Type B pancreatic cell (in vitro differentiated cells): ENCODE data around the gene UBLCP1. TPM values are rescaled to one million over a fixed set of nuclear protein-coding genes. Genes with fewer than 3 reads are reported as not detected.

Experiments
- DNase-seq: peaks from one replicate; pipeline ENCODE4 v3.0.0; 2021; ENCODE audit warnings: mixed read lengths; ENCODE audit not compliant: unreplicated experiment; ENCODE audit errors: extremely low spot score
- H3K27ac Mint-ChIP-seq: 2 replicates; pipeline ENCODE4 v1.8.0; 2021; ENCODE audit warnings: mild to moderate bottlenecking, mixed read lengths
- H3K27me3 Mint-ChIP-seq: 2 replicates; pipeline ENCODE4 v1.8.0; 2021; ENCODE audit warnings: mixed read lengths
- H3K36me3 Mint-ChIP-seq: 2 replicates; pipeline ENCODE4 v1.8.0; 2021; ENCODE audit warnings: mixed read lengths
- H3K4me1 Mint-ChIP-seq: one replicate; pipeline ENCODE4 v1.8.0; 2021; ENCODE audit warnings: mixed read lengths; ENCODE audit not compliant: unreplicated experiment
- H3K4me3 Mint-ChIP-seq: 2 replicates; pipeline ENCODE4 v1.8.0; 2021; ENCODE audit warnings: mild to moderate bottlenecking, mixed read lengths
- H3K9me3 Mint-ChIP-seq: 2 replicates; pipeline ENCODE4 v1.8.0; 2021; ENCODE audit warnings: mixed read lengths
- CTCF ChIP-seq: fragments of 200-600 bp; sonication (generic); conservative IDR thresholded peaks from 2 replicates; pipeline ENCODE4 v1.5.0; 2021; ENCODE audit warnings: antibody characterized with exemption, mild to moderate bottlenecking
- total RNA-seq: library from RNA; stranded (reverse); gene quantifications from 2 replicates; pipeline ENCODE4 v1.2.1, GENCODE V29; 2021; ENCODE audit warnings: low replicate concordance

UBLCP1 gene
- total RNA-seq, 1 donor from 2014 or later: 29.4 TPM

- H3K4me1 Mint-ChIP-seq: no peaks in the 10 kb centered on the region
- no peak for DNase-seq
- H3K27ac Mint-ChIP-seq: no peak overlapping the region
- no peaks in the 10 kb centered on the region for H3K9me3 Mint-ChIP-seq
- no peak for TF ChIP-seq CTCF
- H3K36me3 Mint-ChIP-seq: no peaks in the 10 kb centered on the region
- no peak overlapping the region for H3K4me3 Mint-ChIP-seq
- H3K27me3 Mint-ChIP-seq: peaks cover 32% of the 10 kb centered on the region
These were observed 19.7 kb upstream of the UBLCP1 start for GRCh38 chr5:159243385-159243784.

- H3K4me1 Mint-ChIP-seq: no peaks in the 10 kb centered on the region
- no peak for TF ChIP-seq CTCF
- no peak overlapping the region for H3K4me3 Mint-ChIP-seq
- no peak for DNase-seq
- peaks cover 36% of the 10 kb centered on the region for H3K27me3 Mint-ChIP-seq
- no peaks in the 10 kb centered on the region for H3K9me3 Mint-ChIP-seq
- no peak overlapping the region for H3K27ac Mint-ChIP-seq
- H3K36me3 Mint-ChIP-seq: no peaks in the 10 kb centered on the region
These were observed 18.9 kb upstream of the UBLCP1 start for GRCh38 chr5:159244163-159244562.

- no peak for DNase-seq
- H3K9me3 Mint-ChIP-seq: no peaks in the 10 kb centered on the region
- no peak overlapping the region for H3K4me3 Mint-ChIP-seq
- TF ChIP-seq CTCF: no peak
- H3K27me3 Mint-ChIP-seq: peaks cover 38% of the 10 kb centered on the region
- H3K27ac Mint-ChIP-seq: no peak overlapping the region
- no peaks in the 10 kb centered on the region for H3K36me3 Mint-ChIP-seq
- H3K4me1 Mint-ChIP-seq: no peaks in the 10 kb centered on the region
These were observed 18.2 kb upstream of the UBLCP1 start for GRCh38 chr5:159244890-159245289.

- H3K36me3 Mint-ChIP-seq: no peaks in the 10 kb centered on the region
- no peaks in the 10 kb centered on the region for H3K4me1 Mint-ChIP-seq
- H3K9me3 Mint-ChIP-seq: no peaks in the 10 kb centered on the region
- peaks cover 39% of the 10 kb centered on the region for H3K27me3 Mint-ChIP-seq
- DNase-seq: no peak
- no peak overlapping the region for H3K4me3 Mint-ChIP-seq
- H3K27ac Mint-ChIP-seq: no peak overlapping the region
- TF ChIP-seq CTCF: no peak
These were observed 13.9 kb upstream of the UBLCP1 start for GRCh38 chr5:159249158-159249557.

GRCh38 chr5:159252195-159252594, 10.9 kb upstream of the UBLCP1 start:
- no peak overlapping the region for H3K4me3 Mint-ChIP-seq
- H3K36me3 Mint-ChIP-seq: no peaks in the 10 kb centered on the region
- no peak overlapping the region for H3K27ac Mint-ChIP-seq
- peaks cover 55% of the 10 kb centered on the region for H3K27me3 Mint-ChIP-seq
- TF ChIP-seq CTCF: no peak
- no peaks in the 10 kb centered on the region for H3K9me3 Mint-ChIP-seq
- DNase-seq: no peak
- H3K4me1 Mint-ChIP-seq: no peaks in the 10 kb centered on the region

- Mint-ChIP-seq H3K27me3 (peaks cover 66% of the 10 kb centered on the region), H3K36me3 (no peaks in the 10 kb centered on the region), H3K4me1 (no peaks in the 10 kb centered on the region), H3K9me3 (no peaks in the 10 kb centered on the region), H3K27ac (no peak overlapping the region), H3K4me3 (no peak overlapping the region)
- no peak for TF ChIP-seq CTCF
- DNase-seq: no peak
These were observed 6.1 kb upstream of the UBLCP1 start for GRCh38 chr5:159257007-159257406.
